Suprapubic skin (tissue), 3 donors: ENCODE data around the gene OPA3.

ENCODE experiments used
- CTCF ChIP-seq, 2 donors: fragments of 200-600 bp in 1 of 2; fragments of 450-650 bp in 1 of 2; sonication (generic) in 1 of 2; IDR thresholded peaks; one replicate each; pipeline ENCODE4 v1.5.1; 2016 to 2019; ENCODE audit warnings: antibody characterized with exemption in 2 of 2, mild to moderate bottlenecking in 1 of 2, moderate library complexity in 1 of 2
- POLR2A ChIP-seq, 2 donors: fragments of 450-650 bp; IDR thresholded peaks; one replicate each; pipeline ENCODE4 v1.6.1; 2017; ENCODE audit warnings: antibody characterized with exemption in 2 of 2, mild to moderate bottlenecking in 2 of 2, moderate library complexity in 2 of 2

GRCh38 chr19:45528744-45529419, 55.7 kb downstream of the OPA3 start:
- no peak for TF ChIP-seq CTCF (IDR thresholded peaks at IDR 0.05)
- no peak for TF ChIP-seq POLR2A (IDR thresholded peaks at IDR 0.05)
